Muscle layer of colon (tissue), 2 donors: Measurements from ENCODE around the gene AGFG2.
"Not testable (repeated sequence)": the region's sequence is repeated elsewhere in the genome, so short reads cannot be mapped to it uniquely, and the experiment has no call there.

Experiments used
- H3K27ac ChIP-seq: one replicate; pipeline ENCODE4 v1.7.0; 2013; ENCODE audit warnings: low read depth, mild to moderate bottlenecking, low read length, moderate library complexity
- H3K27me3 ChIP-seq, 2 donors: one replicate each; pipeline ENCODE4 v1.7.0; 2013; ENCODE audit warnings: low read length in 2 of 2, mild to moderate bottlenecking in 2 of 2; ENCODE audit not compliant: insufficient read depth in 2 of 2, control insufficient read depth in 1 of 2
- H3K36me3 ChIP-seq: one replicate; pipeline ENCODE4 v1.7.0; 2013; ENCODE audit warnings: mild to moderate bottlenecking, low read length; ENCODE audit not compliant: insufficient read depth
- H3K4me1 ChIP-seq: one replicate; pipeline ENCODE4 v1.7.0; 2013; ENCODE audit warnings: mild to moderate bottlenecking, low read length; ENCODE audit not compliant: insufficient read depth
- H3K4me3 ChIP-seq, 2 donors: one replicate each; pipeline ENCODE4 v1.7.0; 2013; ENCODE audit warnings: low read length in 2 of 2, low read depth in 1 of 2, mild to moderate bottlenecking in 1 of 2, moderate library complexity in 1 of 2
- H3K9ac ChIP-seq: one replicate; pipeline ENCODE4 v1.7.0; 2013; ENCODE audit warnings: low read length
- H3K9me3 ChIP-seq: one replicate; pipeline ENCODE4 v1.7.0; 2013; ENCODE audit warnings: mild to moderate bottlenecking, low read length
- donor health status: abdominal sarcoma.
- donor health status: Adenocarcinoma of cecum.

Gene AGFG2

DNA sequence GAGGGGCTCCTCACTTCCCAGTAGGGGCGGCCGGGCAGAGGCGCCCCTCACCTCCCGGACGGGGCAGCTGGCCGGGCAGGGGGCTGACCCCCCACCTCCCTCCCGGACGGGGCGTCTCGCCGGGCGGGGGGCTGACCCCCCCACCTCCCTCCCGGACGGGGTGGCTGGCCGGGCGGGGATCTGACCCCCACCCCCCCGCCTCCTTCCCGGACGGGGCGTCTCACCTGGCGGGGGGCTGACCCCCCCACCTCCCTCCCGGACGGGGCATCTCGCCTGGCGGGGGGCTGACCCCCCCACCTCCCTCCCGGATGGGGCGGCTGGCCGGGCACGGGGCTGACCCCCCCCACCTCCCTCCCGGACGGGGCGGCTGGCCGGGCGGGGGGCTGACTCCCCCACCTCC, 15.8 kb upstream of the AGFG2 start:
- H3K9ac ChIP-seq, H3K4me1 ChIP-seq, H3K36me3 ChIP-seq, H3K4me3 ChIP-seq, H3K9me3 ChIP-seq, H3K27me3 ChIP-seq, H3K27ac ChIP-seq: not testable (repeated sequence)

DNA sequence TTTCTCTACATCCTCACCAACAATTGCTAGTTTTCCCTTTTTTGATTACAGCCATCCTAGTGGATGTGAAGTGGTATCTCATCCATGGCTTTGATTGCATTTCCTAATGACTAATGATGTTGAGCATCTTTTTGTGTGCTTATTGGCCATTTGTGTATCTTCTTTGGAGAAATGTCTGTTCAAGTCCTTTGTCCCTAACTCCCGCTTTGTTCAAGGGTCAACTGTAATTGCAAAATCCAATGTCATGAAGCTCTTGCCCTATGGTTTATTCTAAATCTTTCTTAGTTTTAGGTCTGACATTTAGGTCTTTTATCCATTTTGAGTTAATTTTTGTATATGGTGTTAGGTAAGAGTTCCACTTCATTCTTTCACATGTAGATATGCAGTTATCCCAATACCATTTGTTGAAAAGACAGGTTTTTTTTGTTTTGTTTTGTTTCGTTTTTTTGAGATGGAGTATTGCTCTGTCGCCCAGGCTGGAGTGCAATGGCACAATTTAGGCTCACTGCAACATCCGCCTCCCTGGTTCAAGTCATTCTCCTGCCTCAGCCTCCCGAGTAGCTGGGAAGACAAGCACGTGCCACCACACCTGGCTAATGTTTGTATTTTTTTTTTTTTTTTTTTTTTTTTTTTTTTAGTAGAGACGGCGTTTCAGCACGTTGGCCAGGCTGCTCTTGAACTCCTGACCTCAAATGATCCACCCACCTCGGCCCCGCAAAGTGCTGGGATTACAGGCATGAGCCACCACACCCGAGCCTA, 10.7 kb upstream of the AGFG2 start:
- H3K9ac ChIP-seq, H3K4me3 ChIP-seq, H3K27ac ChIP-seq, H3K4me1 ChIP-seq, H3K9me3 ChIP-seq, H3K36me3 ChIP-seq, H3K27me3 ChIP-seq: not testable (repeated sequence)

DNA sequence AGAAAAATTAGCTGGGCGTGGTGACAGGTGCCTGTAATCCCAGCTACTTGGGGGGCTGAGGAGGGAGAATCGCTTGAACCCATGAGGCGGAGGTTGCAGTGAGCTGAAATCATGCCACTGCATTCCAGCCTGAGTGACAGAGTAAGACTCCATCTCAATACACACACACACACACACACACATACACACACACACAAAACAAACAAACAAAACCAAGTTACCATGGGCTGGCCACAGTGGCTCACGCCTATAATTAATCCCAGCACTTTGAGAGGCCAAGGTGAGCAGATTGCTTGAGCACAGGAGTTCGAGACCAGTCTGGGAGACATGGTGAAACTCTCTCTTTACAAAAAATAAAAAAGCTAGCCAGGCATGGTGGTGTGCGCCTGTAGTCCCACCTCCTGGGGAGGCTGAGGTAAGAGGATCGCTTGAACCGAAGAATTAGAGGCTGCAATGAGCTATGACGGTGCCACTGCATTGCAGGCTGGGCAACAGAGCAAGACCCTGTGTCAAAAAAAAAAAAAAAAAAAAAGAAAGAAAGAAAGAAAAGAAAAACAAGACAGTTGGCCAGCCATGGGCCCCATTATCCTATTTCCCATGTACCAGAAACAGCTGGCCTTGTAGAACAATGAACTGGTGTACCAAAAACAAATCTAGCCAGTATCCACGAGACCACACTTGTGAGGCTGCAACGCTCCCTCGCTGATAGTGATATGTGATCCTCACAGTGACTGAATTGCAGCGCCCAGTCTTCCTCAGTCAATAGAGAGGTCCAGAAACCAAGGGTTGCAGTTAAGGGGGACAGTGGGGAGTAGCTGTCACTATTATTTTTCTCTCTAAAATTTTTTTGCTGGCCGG, 6.6 kb upstream of the AGFG2 start:
- no peak overlapping the region for H3K4me3 ChIP-seq
- H3K27me3 ChIP-seq, result no peaks in the 10 kb centered on the region
- no peaks in the 10 kb centered on the region for H3K4me1 ChIP-seq
- H3K9ac ChIP-seq, result no peak overlapping the region
- H3K36me3 ChIP-seq, result no peaks in the 10 kb centered on the region
- no peak overlapping the region for H3K27ac ChIP-seq
- no peaks in the 10 kb centered on the region for H3K9me3 ChIP-seq

DNA sequence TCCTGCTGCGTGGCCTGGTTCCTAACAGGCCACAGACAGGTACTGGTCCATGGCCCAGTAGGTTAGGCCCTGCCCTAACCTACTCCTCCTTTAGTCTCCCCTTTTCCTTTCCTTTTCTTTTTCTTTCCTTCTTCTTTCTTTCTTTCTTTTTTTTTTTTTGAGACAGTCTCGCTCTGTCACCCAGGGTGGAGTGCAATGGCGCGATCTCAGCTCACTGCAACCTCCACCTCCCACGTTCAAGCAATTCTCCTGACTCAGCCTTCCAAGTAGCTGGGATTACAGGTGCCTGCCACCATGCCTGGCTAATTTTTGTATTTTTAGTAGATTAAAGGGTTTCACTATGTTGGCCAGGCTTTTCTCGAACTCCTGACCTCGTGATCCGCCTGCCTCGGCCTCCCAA, 3.0 kb upstream of the AGFG2 start:
- H3K9me3 ChIP-seq, H3K36me3 ChIP-seq, H3K4me3 ChIP-seq, H3K9ac ChIP-seq, H3K27me3 ChIP-seq, H3K27ac ChIP-seq: not testable (repeated sequence)
- peaks cover 14% of the 10 kb centered on the region for H3K4me1 ChIP-seq

DNA sequence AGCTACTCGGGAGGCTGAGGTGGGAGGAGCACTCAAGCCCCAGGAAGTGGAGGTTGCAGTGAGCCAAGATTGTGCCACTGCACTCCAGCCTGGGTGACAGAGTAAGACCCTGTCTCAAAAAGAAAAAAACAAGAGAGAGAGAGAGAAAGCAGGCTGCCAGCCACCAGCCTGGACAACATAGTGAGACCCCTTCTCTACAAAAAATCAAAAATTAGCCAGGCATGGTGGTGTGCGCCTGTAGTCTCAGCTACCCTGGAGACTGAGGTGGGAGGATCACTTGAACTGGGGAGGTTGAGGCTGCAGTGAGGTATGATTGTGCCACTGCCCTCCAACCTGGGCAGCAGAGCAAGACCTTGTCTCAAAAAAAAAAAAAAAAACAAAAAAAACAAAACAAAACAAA, 2.3 kb upstream of the AGFG2 start:
- peaks cover 14% of the 10 kb centered on the region for H3K4me1 ChIP-seq
- not testable (repeated sequence) for H3K9me3 ChIP-seq, H3K4me3 ChIP-seq, H3K27ac ChIP-seq, H3K27me3 ChIP-seq, H3K36me3 ChIP-seq, H3K9ac ChIP-seq

DNA sequence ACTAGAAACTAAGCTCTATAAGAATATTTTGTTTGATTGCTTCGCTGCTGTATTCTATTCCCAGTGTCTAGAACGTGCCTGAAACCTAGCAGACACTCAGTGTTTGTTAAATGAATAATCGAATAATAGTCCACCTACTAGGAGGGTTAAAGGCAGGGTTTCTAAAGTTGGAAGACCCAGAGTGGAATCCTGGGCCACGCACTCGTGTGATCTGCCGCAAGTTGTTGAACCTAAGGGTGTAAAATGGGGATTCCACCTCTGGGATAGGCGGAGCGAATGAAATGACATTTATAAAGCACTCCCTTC, 702 bp upstream of the AGFG2 start:
- peak overlapping the region; percentile 53 for H3K27ac ChIP-seq
- peak overlapping the region in 1 of 2 donors; percentile 55 for H3K4me3 ChIP-seq
- no peaks in the 10 kb centered on the region for H3K9me3 ChIP-seq
- no peaks in the 10 kb centered on the region for H3K36me3 ChIP-seq
- peaks cover 14% of the 10 kb centered on the region for H3K4me1 ChIP-seq
- no peaks in the 10 kb centered on the region for H3K27me3 ChIP-seq
- H3K9ac ChIP-seq, result peak overlapping the region; percentile 27

DNA sequence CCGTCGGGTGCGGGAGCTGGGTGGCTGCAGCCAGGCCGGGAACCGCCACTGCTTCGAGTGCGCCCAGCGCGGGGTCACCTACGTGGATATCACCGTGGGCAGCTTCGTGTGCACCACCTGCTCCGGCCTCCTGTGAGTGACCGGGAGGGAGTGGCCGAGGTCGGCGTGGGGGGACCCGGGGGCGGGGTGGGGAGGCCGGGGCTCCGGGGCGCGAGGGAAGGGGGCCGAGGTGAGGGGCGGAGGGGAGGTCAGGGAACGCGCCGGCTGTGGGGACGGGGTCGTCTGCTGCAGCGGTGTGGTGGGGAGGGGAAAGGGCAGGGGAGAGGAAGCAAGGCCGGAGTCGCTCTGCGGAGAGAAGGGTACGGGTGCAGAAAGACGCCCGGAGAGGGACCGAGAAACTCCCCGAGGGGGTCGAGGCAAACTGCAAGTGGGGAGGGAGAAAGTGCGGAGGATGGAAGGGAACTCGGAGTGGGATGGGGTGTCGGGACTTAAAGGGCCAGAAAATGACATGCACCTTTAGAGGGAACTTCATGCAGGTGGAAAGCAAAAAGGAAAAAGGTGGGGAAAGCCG, 518 bp downstream of the AGFG2 start:
- Histone ChIP-seq H3K4me1 (peaks cover 14% of the 10 kb centered on the region), H3K36me3 (no peaks in the 10 kb centered on the region)

DNA sequence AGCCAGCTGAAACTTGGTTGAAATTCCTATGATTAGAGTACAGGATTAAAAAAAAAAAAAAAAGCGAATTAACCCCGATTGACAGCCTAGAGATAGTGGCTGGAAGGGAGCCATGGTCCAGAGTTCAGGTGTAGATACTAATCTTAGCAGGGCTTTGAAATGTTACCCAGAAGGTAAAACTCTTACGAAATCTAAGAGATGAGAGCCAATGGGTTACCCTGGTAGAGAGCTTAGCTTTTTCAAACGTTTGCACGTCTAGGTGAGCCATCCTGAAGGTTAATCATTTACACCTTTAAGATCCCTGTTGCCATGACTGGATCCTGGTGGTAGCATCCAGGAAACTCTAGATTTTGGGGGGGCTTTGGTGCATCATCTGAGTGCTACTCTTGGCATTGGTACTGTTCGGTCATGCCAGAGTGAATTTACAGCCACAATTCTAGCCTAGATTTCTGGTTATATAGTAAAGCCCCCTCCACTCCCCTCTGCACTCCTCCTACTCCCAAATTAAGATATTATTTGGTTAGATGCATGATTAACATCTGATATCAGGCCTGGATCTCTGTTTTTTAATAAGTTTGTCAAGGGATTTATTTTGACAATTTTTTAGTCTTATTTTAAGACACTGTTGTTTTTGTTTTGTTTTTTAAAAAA, 1.2 kb downstream of the AGFG2 start:
- Histone ChIP-seq H3K4me3 (peak overlapping the region; percentile 55 to 74), H3K27ac (no peak overlapping the region)

More for the DNA sequence above, 518 bp downstream of the AGFG2 start:
- Histone ChIP-seq H3K4me3 (peak overlapping the region; percentile 55 to 74), H3K27ac (peak overlapping the region; percentile 80), H3K9me3 (no peaks in the 10 kb centered on the region), H3K9ac (no peak overlapping the region), H3K27me3 (no peaks in the 10 kb centered on the region)

DNA sequence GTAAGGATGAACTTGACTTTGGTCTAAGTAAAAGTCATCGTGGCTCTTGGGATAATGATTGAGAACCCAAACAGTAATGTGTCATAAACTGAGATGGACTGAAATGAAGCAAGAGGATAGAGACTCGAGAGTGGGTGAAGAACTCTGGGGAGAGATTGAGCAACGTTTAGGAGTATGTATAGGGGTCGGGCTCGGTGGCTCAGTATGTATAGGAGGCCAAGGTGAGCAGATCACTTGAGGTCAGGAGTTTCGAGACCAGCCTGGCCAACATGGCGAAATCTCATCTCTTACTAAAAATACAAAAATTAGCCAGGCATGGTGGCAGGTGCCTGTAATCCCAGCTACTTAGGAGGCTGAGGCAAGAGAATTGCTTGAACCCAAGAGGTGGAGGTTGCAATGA, 2.3 kb downstream of the AGFG2 start:
- H3K9me3 ChIP-seq, H3K36me3 ChIP-seq, H3K4me3 ChIP-seq, H3K9ac ChIP-seq, H3K27ac ChIP-seq, H3K27me3 ChIP-seq: not testable (repeated sequence)
- peaks cover 30% of the 10 kb centered on the region for H3K4me1 ChIP-seq

More for the DNA sequence above, 1.2 kb downstream of the AGFG2 start:
- H3K36me3 ChIP-seq, result no peaks in the 10 kb centered on the region
- H3K9me3 ChIP-seq, result no peaks in the 10 kb centered on the region
- H3K27me3 ChIP-seq, result no peaks in the 10 kb centered on the region
- peaks cover 19% of the 10 kb centered on the region for H3K4me1 ChIP-seq
- no peak overlapping the region for H3K9ac ChIP-seq

DNA sequence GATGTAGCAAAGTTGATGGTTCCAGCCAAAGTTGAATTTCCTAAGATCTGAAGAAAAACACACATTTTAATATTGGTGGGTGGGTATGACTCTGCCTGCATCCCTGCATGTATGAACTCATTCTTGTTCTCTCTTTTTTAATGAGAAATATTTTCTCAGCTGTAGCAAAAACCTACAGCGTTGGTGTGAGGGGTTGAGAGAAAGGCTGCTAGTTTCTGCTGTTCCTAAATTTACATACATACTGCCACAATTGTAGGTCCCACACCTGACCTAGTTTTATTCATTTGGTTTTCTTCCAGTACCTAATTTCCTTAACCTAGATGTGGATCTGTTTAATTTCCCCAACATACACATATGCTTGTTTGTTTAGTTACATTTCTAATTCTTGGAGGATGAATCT, 4.6 kb downstream of the AGFG2 start:
- Histone ChIP-seq H3K9ac (no peak overlapping the region), H3K27ac (no peak overlapping the region)

DNA sequence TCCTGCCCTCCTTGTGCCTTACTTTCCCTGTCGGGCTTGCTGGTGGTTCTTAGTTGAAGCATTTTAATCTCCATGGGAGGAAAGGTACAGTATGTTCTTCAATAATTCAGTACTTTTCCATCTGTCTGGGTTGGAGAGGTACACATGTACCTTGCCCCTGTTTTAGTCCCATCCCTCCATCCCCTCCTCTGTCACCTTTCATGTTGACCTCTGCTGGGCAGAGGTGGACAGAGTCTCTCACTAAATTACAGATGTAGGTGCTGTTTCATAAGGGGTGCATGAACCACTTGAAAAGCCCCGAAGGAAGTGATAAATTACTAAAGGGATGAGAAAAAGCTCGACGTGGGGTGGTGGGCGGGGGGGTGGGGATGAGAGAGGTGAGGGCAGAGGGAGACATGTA, 5.4 kb downstream of the AGFG2 start:
- Histone ChIP-seq H3K9me3 (no peaks in the 10 kb centered on the region), H3K27ac (no peak overlapping the region), H3K27me3 (no peaks in the 10 kb centered on the region), H3K4me1 (peaks cover 44% of the 10 kb centered on the region), H3K36me3 (no peaks in the 10 kb centered on the region), H3K9ac (no peak overlapping the region), H3K4me3 (no peak overlapping the region)

More for the DNA sequence above, 4.6 kb downstream of the AGFG2 start:
- H3K4me3 ChIP-seq, result no peak overlapping the region
- H3K27me3 ChIP-seq, result no peaks in the 10 kb centered on the region
- H3K9me3 ChIP-seq, result no peaks in the 10 kb centered on the region
- H3K4me1 ChIP-seq, result peaks cover 44% of the 10 kb centered on the region
- H3K36me3 ChIP-seq, result no peaks in the 10 kb centered on the region
